ENCODE results near the gene MYO9A.

The MYO9A gene

GRCh38 chr15:71804226-71804625, 313.7 kb downstream of the MYO9A start:
- DNase-seq (ENCODE audit: low read depth in 1 of 2, low spot score in 1 of 2) = no peak
- no peak overlapping the region for H3K4me3 ChIP-seq (replicated peaks; ENCODE audit: insufficient read depth, low read length)

GRCh38 chr15:71802770-71803169, 315.2 kb downstream of the MYO9A start:
- H3K27me3 ChIP-seq (ENCODE audit: insufficient read depth, poor library complexity, severe bottlenecking) = no peaks in the 10 kb centered on the region
- TF ChIP-seq CTCF (IDR thresholded peaks at IDR 0.05; ENCODE audit: insufficient read depth, low read length) = peak; percentile 10
- TF ChIP-seq REST (IDR thresholded peaks at IDR 0.05; ENCODE audit: insufficient replicate concordance, low read depth) = no peak
- TF ChIP-seq SPI1 (IDR thresholded peaks at IDR 0.05; ENCODE audit: borderline replicate concordance, low read depth) = peak; percentile 25; the same call in 1 of the 2 replicates
- no peak for TF ChIP-seq POLR2AphosphoS5 (IDR thresholded peaks at IDR 0.05; ENCODE audit: low read depth)
- TF ChIP-seq GABPA (IDR thresholded peaks at IDR 0.05; ENCODE audit: low read depth) = no peak
- H3K27ac ChIP-seq (replicated peaks) = no peak overlapping the region
- DNase-seq (ENCODE audit: low read depth in 1 of 2, low spot score in 1 of 2) = peak; percentile 5 to 28
- H3K4me3 ChIP-seq (replicated peaks; ENCODE audit: insufficient read depth, low read length) = no peak overlapping the region

More at GRCh38 chr15:71804226-71804625, 313.7 kb downstream of the MYO9A start:
- Histone ChIP-seq H3K27ac (replicated peaks) (no peak overlapping the region), H3K27me3 (ENCODE audit: insufficient read depth, poor library complexity, severe bottlenecking) (no peaks in the 10 kb centered on the region)
- no peak for TF ChIP-seq CTCF (IDR thresholded peaks at IDR 0.05; ENCODE audit: insufficient read depth, low read length)
- TF ChIP-seq GABPA (IDR thresholded peaks at IDR 0.05; ENCODE audit: low read depth) = no peak
- no peak for TF ChIP-seq POLR2AphosphoS5 (IDR thresholded peaks at IDR 0.05; ENCODE audit: low read depth)
- no peak for TF ChIP-seq REST (IDR thresholded peaks at IDR 0.05; ENCODE audit: insufficient replicate concordance, low read depth)
- no peak for TF ChIP-seq SPI1 (IDR thresholded peaks at IDR 0.05; ENCODE audit: borderline replicate concordance, low read depth)

- TF ChIP-seq SPI1 (IDR thresholded peaks at IDR 0.05; ENCODE audit: borderline replicate concordance, low read depth) (no peak), CTCF (IDR thresholded peaks at IDR 0.05; ENCODE audit: insufficient read depth, low read length) (no peak), REST (IDR thresholded peaks at IDR 0.05; ENCODE audit: insufficient replicate concordance, low read depth) (no peak), GABPA (IDR thresholded peaks at IDR 0.05; ENCODE audit: low read depth) (no peak), POLR2AphosphoS5 (IDR thresholded peaks at IDR 0.05; ENCODE audit: low read depth) (no peak)
Measured at GRCh38 chr15:71801935-71802655, 315.9 kb downstream of the MYO9A start.

More at GRCh38 chr15:71801935-71802655, 315.9 kb downstream of the MYO9A start:
- DNase-seq (ENCODE audit: low read depth in 1 of 2, low spot score in 1 of 2) = no peak
- Histone ChIP-seq H3K4me3 (replicated peaks; ENCODE audit: insufficient read depth, low read length) (no peak overlapping the region), H3K27me3 (ENCODE audit: insufficient read depth, poor library complexity, severe bottlenecking) (no peaks in the 10 kb centered on the region), H3K27ac (replicated peaks) (no peak overlapping the region)
